Hematopoietic multipotent progenitor cell treated with erythropoietin and hydrocortisone succinate and interleukin-3 and kit ligand, for 17 days (in vitro differentiated cells): Measurements from ENCODE around the gene MAPKAPK2.

Experiments used
- DNase-seq: peaks from one replicate; pipeline ENCODE4 v3.0.0-alpha.2; 2015; ENCODE audit warnings: low spot score

MAPKAPK2 gene

GRCh38 chr1:206661161-206661820 is 23.4 kb upstream of the MAPKAPK2 start:
- DNase-seq, result no peak

GRCh38 chr1:206662396-206663092 is 22.2 kb upstream of the MAPKAPK2 start:
- DNase-seq, result no peak

- DNase-seq, result no peak
Measured at GRCh38 chr1:206663362-206663761, 21.3 kb upstream of the MAPKAPK2 start.

GRCh38 chr1:206663832-206664652 is 20.7 kb upstream of the MAPKAPK2 start:
- DNase-seq, result peak; percentile 89

GRCh38 chr1:206664740-206665139 is 20.0 kb upstream of the MAPKAPK2 start:
- no peak for DNase-seq

- DNase-seq, result no peak
Measured at GRCh38 chr1:206666031-206666561, 18.6 kb upstream of the MAPKAPK2 start.

- DNase-seq, result no peak
Measured at GRCh38 chr1:206666954-206667665, 17.6 kb upstream of the MAPKAPK2 start.

- no peak for DNase-seq
Measured at GRCh38 chr1:206668351-206668750, 16.4 kb upstream of the MAPKAPK2 start.

- no peak for DNase-seq
Measured at GRCh38 chr1:206668874-206669410, 15.8 kb upstream of the MAPKAPK2 start.

GRCh38 chr1:206672011-206672688 is 12.6 kb upstream of the MAPKAPK2 start:
- DNase-seq, result no peak

- peak; percentile 29 for DNase-seq
Measured at GRCh38 chr1:206672844-206673758, 11.6 kb upstream of the MAPKAPK2 start.

- DNase-seq, result no peak
Measured at GRCh38 chr1:206674236-206674635, 10.5 kb upstream of the MAPKAPK2 start.

GRCh38 chr1:206674745-206675175 is 9.9 kb upstream of the MAPKAPK2 start:
- DNase-seq, result no peak

- no peak for DNase-seq
Measured at GRCh38 chr1:206676499-206676898, 8.2 kb upstream of the MAPKAPK2 start.

- no peak for DNase-seq
Measured at GRCh38 chr1:206678490-206678889, 6.2 kb upstream of the MAPKAPK2 start.

- DNase-seq, result no peak
Measured at GRCh38 chr1:206679738-206680211, 4.9 kb upstream of the MAPKAPK2 start.

- no peak for DNase-seq
Measured at GRCh38 chr1:206680279-206680678, 4.4 kb upstream of the MAPKAPK2 start.

- DNase-seq, result no peak
Measured at GRCh38 chr1:206681359-206681758, 3.3 kb upstream of the MAPKAPK2 start.

GRCh38 chr1:206682111-206682510 is 2.6 kb upstream of the MAPKAPK2 start:
- DNase-seq, result no peak

GRCh38 chr1:206683313-206683712 is 1.4 kb upstream of the MAPKAPK2 start:
- no peak for DNase-seq
